RPMI7951 (cell line): ENCODE measurements around the gene WDR72. TPM values are rescaled to one million over a fixed set of nuclear protein-coding genes. Genes with fewer than 3 reads are reported as not detected.

Experiments
- DNase-seq: peaks from one replicate; pipeline ENCODE4 v3.0.0-alpha.2; 2012; ENCODE audit warnings: low read depth
- total RNA-seq: library from RNA; depleted of rRNA; stranded (reverse); fragments of >200 nt; shearing (Covaris generic); gene quantifications from 2 replicates; pipeline ENCODE4 v1.2.3, GENCODE V29; 2014

Gene WDR72
- total RNA-seq, 1 experiment from 2014 or later: not detected

- no peak for DNase-seq
These were observed 223.6 kb downstream of the WDR72 start for GRCh38 chr15:53535886-53536285.

- DNase-seq: no peak
These were observed 225.2 kb downstream of the WDR72 start for GRCh38 chr15:53534105-53534839.

DNA sequence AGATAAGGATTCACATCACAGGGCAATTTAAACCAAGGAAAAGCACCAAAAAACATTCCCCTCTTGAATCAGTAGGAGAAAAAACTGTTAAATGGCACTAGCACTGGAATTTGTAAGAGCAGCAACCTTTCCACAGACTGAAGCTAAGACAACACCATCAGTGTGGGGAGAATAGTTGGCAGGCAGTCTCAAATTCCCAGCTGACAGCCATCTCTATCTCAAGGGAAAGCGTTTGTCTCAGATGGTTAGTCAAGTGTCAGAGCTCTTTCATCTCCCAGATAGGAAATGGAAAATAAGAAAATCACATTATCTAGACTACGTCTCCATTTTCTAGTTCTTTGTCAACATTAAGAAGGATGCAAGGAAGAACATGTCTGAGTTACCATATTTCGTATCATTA, 228.7 kb downstream of the WDR72 start:
- no peak for DNase-seq

- no peak for DNase-seq
These were observed 231.5 kb downstream of the WDR72 start for GRCh38 chr15:53527996-53528395.

DNA sequence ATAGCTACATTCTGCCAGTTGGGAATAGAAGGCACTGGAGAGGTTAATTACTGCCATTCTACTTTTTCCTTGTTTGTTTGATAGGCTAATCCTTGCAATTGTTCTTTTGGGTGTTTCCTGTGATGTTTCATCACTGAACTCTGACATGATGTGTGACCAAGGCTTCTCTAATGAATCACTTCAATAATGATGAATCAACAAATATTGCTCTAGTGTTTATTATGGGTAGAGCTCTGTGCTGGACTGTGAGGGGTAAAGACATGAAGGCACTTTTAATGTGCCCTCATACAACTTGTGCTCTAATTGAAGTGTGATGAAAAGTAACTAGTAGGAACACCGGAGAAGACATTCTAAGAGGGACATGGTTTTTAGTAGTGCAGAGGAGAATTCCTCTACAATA, 233.6 kb downstream of the WDR72 start:
- no peak for DNase-seq

- DNase-seq: no peak
These were observed 236.5 kb downstream of the WDR72 start for GRCh38 chr15:53522991-53523390.

DNA sequence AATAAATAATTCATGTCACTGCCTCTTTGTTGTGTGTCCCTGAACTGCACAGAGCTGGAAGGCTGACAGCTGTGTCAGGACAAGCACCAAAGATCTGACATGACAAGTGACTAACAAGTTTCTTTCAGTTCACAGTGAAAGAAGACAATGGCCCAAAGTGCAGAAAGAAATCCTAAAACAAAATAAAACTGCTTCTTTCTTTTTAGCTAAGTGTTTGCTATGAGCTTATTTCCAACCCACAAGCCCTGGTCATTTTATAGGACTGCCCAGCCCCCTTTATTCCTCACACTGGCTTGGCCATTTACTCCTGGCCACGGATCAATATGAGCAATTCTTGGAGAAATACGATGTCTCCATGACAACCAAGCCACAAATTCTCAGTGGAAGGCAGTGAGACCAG, 238.5 kb downstream of the WDR72 start:
- no peak for DNase-seq

GRCh38 chr15:53513431-53513830, 246.0 kb downstream of the WDR72 start:
- DNase-seq: no peak

DNA sequence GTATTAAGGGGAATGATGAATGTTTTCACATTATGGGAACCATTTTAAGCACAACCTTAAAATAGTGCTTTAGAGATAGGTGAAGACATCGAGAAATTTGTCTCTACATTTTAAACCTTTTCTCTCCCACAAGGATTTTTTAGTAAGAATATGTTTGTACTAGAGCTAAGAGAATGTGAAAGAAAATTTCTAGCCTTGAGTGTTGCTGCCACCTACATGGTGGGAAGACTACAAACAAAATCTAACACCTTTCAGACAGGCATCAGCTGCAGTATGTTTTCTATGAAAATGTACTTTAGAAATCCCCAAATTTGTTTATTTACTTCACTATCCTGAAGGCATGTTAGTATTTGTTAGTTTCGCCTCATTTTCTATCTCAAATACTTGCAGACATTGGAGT, 247.4 kb downstream of the WDR72 start:
- DNase-seq: no peak

DNA sequence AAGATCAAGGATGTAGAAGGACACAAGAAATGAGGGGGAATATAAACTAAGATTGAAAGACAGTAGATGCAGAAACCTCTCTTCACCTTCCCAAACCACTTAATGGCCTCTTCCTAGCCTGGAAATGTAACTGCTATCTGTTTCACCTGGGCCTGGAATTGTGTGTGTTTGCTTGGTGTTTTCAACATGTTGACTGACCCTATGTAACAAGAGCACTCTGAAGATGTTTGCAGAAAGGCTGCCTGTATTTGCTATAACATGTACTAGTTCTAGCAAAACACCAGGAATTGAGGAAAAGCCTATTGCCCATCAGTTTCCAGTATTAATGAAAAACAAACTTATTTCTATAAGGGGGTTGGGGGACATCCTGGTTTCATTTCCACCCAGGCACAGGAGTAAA, 248.3 kb downstream of the WDR72 start:
- no peak for DNase-seq

GRCh38 chr15:53506370-53506769, 253.1 kb downstream of the WDR72 start:
- DNase-seq: no peak

DNA sequence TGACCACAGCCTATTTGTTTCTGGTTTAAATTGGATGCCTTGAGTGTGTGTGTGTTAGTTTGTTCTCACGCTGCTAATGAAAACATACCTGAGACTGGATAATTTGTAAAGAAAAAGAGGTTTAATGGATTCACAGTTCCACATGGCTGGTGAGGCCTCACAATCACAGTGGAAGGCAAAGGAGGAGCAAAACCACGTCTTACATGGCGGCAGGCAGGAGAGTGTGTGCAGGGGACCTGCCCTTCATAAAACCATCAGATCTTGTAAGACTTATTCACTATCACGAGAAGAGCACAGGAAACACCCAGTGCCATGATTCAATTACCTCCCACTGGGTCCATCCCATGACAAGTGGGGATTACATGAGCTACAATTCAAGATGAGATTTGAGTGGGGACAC, 260.5 kb downstream of the WDR72 start:
- DNase-seq: no peak

GRCh38 chr15:53490341-53490740, 269.1 kb downstream of the WDR72 start:
- DNase-seq: no peak

DNA sequence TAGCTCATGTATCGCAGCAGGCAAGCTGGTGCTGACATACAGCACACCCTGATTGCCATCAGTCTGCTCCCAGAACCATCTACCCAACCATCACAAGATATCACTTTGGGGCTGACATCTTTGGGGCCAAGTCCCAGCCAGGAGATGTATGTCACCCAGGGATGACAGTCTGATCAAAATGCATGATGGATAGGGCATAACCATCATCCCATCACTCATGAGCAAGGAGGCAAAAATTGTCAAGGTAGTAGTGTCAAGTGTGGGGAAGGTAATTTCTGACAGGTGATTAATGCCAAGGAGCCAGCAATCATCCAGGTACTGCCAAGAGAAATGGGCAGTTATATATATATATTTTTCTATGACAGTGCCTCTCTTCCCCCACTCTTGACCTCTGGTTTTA, 277.4 kb downstream of the WDR72 start:
- DNase-seq: no peak

DNA sequence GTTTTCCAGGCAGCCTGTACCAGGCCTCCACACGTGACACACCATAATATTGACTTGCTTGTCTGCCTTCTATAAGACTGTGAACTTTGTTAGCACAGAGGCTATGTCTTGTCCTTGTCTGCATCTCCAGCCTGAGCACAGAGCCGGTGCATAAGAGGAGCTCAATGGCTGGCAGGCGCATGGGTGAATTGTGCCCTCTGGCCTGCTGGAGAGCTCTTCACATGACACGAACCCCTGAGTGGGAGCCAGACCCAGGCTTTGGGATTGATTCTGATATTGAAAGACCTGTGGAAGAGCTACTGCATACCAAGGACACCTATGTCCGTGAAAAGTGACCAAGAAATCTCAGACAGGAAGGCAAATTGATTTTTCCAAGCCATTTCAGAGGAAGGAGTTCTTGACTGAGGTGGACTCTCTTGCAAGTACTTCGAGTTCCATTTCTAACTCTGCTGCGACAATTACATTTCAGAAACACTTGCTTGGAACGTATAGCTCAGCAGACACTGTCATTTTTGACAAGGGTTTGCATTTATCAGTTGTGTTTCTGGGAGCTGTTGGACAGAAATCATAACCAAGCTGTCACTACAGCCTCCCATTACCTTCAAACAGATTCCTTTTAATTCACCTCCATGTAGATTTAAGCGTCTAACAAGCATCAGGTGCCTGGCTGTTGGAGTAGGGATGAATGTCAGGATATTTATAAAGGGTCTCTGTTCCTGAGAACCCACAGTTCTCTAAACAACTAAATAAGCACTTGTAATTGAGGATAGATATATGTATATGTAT, 281.3 kb downstream of the WDR72 start:
- DNase-seq: no peak

DNA sequence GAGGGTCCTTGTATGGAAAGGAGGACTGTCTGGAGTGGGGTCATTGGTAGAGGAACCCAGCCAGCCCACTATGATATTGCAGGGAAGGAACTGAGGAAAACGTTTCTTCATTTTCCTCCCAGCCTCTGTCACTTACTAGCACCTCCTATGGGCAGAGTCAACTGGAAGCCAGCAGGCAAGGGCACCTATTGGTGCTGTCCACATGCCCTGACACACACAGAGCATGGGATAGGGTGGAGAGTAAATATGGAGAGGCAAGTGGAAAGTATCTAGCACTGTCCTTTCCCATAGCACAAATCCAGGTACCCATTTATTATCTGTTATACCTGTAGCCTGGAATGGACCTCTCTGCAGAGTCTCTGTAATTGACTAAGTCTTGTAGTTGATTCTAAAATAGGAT, 285.6 kb downstream of the WDR72 start:
- no peak for DNase-seq

GRCh38 chr15:53473435-53473834, 286.0 kb downstream of the WDR72 start:
- no peak for DNase-seq

- no peak for DNase-seq
These were observed 286.6 kb downstream of the WDR72 start for GRCh38 chr15:53472883-53473282.

GRCh38 chr15:53472210-53472609, 287.3 kb downstream of the WDR72 start:
- DNase-seq: no peak

- DNase-seq: no peak
These were observed 288.7 kb downstream of the WDR72 start for GRCh38 chr15:53470743-53471142.

DNA sequence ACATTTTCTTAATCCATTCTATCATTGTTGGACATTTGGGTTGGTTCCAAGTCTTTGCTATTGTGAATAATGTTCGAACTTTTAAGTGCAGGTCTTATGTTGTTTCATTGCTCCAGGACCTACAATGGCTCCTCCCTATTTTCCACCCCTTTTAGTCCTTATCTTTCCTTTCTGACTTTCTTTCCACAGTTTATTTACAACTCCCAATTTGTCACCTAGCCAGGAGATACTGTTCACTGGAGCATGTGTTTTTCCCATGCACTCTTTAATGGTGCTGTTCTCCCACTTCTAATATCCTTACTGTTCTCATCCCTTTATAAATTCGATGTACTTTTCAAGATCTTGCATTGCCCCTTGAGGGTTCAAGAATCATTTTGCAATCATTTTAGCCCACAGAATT, 290.0 kb downstream of the WDR72 start:
- no peak for DNase-seq
